ENCODE data around the gene SLC27A3.
"Not testable (repeated sequence)": the region's sequence is repeated elsewhere in the genome, so short reads cannot be mapped to it uniquely, and the experiment has no call there.

The SLC27A3 gene

DNA sequence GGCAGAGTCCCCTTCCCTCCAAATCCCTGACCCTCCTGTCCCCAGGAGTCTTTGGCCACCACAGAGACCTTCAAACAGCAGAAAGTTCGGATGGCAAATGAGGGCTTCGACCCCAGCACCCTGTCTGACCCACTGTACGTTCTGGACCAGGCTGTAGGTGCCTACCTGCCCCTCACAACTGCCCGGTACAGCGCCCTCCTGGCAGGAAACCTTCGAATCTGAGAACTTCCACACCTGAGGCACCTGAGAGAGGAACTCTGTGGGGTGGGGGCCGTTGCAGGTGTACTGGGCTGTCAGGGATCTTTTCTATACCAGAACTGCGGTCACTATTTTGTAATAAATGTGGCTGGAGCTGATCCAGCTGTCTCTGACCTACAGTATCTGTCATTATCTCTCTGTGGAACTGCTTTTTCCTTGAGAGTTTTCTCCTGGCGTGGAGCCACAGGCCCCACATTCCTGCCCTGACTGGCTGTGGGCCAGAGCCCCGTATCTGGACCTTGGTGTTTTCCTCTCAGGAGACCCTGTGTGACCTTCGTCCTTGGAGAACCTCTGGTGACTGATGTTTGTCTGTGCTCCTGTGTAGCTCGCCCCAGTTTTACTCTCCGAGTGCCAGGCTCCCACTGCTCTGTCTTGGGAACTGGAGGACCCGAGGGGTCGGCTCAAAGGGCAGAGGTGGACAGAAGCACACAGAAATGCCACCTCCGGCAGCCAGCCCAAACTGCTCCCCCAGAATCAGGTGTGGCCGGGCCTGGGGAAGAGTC, 4.8 kb downstream of the SLC27A3 start:
- no peak for DNase-seq (ENCODE audit: low read depth, low spot score)

DNA sequence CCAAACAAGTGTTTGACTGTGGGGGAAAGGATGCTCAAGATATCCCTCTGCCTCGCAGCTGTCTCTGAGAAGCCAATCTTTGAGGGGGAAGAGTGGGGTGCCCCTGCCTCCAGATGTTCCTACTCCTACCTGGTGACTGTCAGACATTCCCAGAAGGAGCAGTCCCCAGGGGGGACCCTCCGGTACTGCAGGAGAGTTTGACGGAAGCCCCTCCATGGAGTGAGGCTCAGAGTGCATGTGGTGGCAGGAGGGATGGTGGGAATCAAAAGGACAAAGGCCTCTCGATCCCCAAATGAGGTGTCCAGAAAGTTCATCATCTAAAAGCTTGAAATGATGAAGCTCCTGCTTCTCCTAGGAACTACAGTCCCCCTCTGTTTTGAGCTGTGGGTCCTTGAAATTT, 5.3 kb downstream of the SLC27A3 start:
- no peak for DNase-seq (ENCODE audit: low read depth, low spot score)

DNA sequence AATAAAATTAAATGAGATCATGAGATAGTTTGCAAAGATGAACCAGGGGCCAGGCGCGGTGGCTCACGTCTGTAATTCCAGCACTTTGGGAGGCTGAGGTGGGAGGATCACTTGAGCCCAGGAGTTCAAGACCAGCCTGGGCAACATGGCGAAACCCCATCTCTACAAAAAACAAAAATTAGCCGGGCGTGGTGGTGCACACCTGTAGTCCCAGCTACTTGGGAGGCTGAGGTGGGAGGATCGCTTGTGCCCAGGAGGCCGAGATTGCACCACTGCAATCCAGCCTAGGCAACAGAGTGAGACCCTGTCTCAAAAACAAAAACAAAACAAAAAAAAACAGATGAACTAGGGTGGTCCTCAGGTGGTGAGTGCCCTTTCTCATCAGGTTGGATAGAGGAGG, 7.4 kb downstream of the SLC27A3 start:
- not testable (repeated sequence) for DNase-seq (ENCODE audit: low read depth, low spot score)

DNA sequence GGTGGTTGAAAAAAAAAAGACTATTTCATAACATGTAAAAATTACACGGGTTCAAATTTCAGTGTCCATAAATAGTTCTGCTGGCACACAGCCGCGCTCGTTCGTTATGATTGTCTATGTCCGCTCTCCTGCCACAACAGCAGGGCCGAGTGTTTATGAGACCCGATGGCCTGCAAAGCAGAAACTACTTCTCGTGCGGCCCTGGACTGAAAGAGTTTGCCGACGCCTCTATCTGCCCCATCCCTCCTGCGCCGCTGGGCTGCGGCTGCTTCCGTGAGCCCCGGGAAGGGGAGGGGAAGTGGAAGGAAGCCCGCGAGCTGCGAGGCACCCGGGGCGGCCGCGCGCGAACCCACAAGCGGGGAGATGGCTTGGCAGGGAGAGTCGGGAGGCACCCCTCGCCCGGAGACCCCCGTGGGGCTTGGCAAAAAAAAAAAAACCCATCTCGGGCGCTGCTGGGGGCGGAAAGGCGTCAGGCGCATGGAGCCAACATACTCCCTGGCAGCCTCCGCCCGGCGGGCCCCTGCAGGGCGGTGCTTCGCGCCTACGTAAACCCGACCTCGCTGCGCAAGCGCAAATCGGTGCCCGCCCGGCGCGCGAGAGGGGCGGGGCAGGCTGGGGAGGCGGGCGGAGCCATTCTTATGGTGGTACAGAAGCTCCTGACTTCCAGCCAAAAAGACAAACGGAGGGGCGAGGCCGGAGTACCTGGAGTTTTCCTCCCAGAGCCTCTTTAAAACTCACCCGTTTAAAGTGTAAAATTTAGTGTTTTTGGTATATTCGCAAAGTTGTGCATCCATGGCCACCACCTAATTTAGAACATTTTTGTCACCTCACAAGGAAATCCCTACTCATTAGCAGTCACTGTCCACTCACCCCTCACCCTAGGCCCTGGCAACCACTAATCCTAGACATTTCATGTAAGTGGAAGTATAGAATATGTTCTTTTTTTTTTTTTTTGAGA, 8.3 kb downstream of the SLC27A3 start:
- peak; percentile 96 for DNase-seq (ENCODE audit: low read depth, low spot score)

DNA sequence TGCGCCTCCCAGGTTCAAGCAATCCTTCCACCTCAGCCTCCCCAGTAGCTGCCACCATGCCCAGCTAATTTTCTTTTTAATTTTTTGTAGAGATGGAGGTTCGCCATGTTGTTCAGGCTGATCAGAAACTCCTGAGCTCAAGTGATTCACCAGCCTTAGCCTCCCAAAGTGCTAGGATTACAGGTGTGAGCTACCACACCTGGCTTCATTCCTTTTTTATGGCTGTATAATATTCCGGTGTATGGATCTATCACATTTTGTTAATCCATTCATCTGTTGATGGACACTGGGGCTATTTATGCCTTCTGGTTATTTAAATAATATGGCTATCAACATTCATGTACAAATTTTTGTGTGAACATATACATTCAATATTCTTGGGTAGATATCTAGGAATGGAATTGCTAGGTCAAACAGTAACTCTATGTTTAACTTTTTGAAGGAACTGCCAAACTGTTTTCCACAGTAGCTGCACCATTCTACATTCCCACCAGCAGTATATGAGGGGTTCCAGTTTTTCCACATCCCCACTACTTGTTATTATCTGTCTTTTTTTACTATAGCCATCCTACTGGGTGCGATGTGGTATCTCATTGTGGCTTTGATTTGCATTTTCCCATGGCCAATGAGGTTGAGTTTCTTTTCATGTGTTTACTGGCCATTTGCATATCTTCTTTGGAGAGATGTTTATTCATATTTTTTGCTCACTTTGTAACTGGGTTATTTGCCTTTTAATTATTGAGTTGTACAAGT, 11.0 kb downstream of the SLC27A3 start:
- no peak for DNase-seq (ENCODE audit: low read depth, low spot score)

DNA sequence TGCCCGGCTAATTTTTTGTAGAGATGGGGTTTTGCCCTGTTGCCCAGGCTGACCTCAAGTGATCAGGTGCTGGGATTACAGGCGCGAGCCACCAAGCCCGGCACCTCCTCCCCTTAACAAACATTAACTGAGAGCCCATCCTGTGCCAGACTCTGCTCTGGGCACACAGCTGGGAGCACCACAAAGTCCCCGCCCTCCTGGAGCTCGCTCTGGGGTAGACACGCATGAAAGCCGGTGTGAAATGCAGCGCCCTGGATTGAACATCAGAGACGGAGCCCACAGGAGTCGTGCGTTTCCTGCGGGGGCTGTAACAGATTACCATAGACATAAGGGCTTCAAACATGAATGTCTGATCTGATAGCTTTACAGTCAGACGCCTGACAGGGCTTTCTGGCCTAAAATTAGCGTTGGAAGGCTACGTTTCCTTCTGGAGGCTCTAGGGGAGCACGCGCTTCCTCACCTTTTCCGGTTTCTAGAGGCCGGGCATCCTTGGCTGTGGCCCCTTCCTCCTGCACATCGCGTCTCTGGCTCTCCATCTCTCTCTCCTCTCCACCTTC, 14.3 kb downstream of the SLC27A3 start:
- no peak for DNase-seq (ENCODE audit: low read depth, low spot score)

DNA sequence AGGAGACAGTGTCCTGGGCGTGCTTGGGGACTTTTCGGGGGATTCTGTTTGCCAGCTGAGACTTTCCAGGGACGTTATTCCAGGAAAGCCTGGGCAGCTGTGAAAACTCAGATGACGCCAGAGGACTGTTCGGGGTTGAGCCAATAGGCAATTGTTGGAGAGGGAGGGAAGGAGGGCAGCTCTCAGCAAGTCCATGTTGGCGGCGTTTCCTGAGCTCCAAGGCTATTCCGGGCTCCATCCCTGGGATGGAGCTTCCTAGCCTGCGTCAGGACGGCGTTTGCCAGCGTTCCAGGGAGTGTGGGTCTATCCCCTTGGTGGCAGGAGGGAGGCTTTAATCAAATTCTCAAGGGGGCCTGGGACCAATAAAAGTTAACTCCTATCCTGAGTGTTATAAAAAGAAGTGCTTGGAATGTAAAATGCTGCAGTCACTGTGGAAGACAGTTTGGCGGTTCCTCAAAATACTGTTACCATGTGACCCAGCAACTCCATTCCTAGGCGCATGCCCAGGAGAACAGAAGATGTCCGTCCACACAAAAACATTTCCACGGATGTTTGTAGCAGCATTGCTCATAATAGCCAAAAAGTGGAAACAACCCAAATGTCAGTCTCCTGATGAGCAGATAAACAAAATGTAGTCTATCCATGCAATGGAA, 15.2 kb downstream of the SLC27A3 start:
- DNase-seq (ENCODE audit: low read depth, low spot score), result no peak

DNA sequence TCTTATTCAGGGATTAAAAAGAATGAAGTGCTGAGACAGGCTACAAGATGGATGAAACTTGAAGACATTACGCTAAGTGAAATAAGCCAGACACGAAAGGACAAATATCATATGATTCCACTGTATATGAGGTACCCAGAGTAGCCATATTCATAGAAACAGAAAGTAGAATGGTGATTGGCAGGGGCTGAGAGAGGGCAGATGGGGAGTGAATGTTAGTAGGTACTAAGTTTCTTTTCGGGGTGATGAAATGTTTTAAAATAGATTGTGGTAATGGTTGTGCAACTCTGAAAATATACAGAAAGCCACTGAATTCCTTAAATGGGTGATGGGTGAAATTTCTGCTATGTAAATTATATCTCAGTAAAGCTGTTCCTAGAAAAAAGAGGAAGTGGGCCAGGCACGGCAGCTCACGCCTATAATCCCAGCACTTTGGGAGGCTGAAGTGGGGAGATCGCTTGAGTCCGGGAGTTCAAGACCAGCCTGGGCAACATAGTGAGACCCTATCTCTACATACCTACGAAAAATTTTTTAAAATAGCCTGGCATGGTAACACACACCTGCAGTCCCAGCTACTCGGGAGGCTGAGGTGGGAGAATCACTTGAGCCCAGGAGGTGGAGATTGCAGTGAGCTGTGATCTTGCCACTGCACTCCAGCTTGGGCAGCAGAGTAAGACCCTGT, 15.9 kb downstream of the SLC27A3 start:
- DNase-seq (ENCODE audit: low read depth, low spot score), result no peak

DNA sequence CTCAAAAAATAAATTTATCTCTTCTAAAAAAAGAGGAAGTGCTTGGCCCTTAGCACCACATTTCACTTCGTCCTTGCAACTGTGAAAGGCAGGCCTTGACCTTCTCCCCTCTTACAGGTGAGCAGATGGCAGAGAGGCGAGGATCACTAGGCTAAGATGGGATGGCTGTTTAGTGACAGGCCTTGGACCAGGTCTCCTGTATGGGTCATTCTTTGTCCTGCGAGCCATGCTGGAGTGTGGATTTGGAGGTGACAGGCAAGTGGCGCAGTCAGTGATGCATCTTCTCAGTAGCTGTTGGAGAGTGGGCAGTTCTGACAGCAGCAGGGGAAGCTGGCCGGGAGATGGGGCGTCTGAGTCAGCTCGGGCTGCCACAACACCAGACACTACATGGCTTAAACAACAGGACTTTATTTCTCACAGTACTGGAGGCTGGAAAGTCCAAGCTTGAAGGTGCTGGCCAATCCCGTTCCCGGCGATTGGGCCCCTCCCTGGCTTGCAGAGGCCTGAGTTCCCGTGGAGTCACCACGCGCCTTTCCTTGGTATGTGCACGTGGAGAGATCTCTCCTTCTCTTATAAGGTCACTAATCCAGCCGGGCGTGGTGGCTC, 16.5 kb downstream of the SLC27A3 start:
- peak; percentile 73 for DNase-seq (ENCODE audit: low read depth, low spot score)

DNA sequence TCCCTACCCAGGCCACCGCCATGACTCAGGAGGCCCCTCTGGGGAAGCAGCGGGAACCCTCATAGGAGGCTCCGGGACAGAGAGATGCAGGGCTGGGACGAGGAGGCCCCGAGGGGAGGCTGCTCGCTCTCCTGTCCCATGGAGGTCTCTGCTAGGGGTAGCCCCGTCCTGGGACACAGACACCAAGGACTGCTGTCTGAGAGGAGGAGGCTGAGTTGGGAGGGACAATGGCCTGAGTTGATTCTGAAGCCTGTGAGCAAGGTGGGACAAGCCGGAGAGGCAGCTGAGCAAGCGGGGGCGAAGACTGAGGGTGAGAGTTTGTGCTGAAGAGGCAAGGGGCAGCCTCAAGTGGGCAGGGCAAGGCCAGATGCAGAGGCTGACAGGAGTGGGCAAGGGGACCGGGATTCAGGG, 17.4 kb downstream of the SLC27A3 start:
- no peak for DNase-seq (ENCODE audit: low read depth, low spot score)

DNA sequence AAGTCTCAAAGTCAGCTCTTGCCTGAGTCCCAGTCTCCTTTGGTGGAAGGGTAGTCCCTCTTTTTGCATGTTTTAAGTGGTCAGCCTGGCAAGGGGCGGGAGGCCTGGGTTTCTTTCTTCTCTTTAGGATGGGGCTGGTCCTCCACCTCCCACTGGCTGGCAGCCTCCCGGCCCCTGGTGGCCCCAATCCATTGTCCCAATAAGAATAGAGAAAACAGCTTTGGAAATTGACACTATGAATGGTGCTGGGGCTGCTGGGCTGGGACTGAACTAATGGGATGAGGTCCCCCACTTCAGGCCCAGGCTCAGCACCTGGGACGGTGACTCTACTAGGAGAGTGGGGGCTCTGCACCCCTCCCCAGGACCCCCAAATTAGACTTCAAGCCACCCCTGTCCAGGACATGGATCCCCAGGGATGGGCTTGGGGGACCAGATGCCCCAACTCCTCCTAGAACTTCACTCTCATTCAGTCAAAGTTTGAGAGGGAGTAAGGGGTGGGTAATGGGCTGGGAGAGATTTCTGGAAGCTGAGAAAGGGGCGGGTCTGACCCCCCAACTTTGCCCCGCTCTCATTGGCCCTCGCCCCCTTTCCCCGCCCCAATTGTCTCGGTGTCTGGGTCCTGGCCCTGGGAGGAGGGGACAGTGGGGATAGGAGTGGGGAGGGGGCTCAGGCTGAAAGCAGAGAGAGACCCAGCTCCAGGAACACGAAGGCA, 18.2 kb downstream of the SLC27A3 start:
- no peak for DNase-seq (ENCODE audit: low read depth, low spot score)

DNA sequence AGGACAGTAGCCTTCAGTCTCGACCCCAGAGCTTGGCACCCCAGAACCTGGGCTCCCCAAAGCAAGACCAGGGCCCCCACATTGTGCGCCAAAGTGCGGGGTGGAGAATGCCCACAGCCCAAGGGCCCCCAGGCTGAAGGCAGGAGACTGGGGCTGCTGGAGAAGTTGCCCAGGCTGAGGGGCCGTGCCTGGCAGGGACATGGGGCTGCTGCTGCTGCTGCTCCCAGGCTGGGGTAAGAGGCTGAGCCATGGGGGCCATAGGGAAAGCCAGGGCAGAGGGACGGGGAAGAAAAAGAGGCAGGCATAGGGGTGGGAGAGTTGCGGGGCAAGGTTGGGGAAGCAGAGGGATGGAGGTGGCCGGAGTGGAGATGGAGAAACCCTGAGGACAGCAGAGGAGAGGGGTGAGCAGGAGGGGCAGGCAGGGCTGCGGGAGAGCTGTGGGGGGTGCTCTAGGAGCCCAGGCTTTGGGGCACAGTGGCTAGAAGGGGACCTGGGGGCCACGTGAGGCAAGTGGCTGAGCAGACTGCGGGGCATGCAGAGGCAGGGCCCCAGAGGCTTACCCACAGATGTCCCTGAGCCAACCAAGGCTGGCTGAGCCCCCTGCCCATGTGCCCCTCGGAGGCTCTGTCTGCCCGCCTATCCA, 18.9 kb downstream of the SLC27A3 start:
- DNase-seq (ENCODE audit: low read depth, low spot score), result no peak

DNA sequence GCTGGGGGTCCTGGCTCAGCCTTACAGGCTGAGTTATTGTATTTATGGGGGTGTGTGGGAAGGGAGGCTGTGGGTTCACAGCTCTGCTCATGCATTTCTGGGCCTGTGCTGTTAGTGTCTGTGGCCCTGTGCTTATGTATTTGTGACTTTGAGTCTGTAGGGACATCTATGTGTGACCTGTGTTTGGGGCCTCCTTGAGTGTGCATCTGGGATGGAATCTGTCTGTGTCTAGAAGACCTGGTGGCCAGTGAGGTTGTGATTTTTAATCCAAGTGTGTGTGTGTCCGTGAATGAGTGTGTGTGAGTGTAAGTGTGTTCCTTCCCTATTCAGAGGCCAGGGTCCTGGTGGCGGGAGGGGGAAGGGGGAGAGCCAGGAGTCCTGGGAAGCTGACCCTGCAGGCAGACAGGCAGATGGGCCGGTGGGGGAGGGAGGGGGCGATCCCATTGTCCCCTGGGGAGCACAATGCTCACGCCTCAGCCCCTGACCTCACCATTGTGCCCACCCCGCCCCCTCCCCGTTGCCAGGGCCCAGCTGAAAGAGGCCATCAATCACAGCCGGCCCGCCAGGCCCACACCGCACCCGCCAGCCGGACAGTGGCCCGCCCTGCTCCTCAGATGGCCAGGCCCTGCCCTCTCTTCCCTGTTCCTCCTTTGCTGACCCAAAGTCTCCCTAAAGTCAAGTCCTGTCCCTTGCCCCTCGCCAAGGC, 19.6 kb downstream of the SLC27A3 start:
- peak; percentile 78 for DNase-seq (ENCODE audit: low read depth, low spot score)

DNA sequence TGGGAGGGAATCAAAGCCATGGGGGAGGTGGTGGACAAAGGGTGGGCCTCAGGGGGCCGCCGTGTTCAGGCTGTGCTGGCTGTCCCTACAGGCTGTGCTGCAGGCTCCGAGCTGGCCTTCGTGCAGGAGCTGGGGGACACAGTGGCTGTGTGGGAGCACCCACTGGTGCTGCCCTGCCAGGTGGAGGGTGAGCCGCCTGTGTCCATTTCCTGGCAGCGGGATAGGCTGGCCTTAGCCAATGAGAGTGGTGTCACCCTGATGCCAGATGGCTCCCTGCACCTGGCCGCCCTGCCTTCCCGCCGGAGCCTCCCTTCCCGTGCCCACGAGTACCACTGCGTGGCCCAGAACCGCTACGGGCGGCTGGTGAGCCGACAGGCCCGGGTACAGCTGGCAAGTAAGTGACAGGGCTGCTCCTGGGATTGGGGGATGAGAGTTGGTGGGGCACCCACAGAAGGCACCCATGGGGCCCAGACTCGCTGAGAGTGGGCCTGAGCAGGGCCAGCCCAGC, 20.2 kb downstream of the SLC27A3 start:
- no peak for DNase-seq (ENCODE audit: low read depth, low spot score)

DNA sequence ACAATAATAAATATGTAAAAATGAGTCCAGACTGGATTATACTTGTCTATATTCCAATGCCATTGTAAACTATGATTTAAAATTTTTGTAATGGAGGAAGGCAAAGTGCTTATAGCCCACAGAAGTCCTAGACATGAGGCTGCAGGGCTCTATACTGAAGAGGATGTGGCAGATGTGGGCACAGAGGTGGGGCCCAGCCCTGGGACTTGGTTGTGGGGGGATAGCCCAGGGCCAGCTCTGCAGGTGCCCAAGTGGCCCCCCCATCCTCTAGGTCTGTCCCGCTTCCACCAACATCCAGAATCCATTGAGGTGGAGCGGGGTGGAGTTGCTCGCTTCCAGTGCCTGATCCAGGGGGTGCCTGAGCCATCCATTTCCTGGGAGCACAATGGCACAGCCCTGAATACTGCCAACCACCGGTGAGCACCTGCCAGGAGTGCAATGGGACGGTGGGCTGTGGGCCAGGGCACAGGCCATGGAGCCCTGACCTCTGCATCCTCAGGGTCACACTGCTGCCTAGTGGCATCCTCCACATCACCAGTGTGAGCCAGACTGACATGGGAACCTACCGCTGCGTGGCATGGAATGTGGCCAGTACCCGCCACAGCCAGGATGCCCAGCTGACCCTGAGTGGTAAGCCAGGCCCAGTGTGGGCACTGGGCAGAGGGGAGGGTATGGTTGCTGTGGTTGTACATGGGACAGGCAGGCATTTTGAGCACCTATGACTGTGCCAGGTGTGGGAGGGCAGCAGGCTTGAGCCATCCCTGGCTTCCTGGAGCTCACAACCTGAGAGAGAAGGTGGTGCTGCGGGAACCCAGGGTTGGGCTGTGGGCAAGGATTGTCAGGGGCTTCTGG, 21.0 kb downstream of the SLC27A3 start:
- DNase-seq (ENCODE audit: low read depth, low spot score), result no peak

DNA sequence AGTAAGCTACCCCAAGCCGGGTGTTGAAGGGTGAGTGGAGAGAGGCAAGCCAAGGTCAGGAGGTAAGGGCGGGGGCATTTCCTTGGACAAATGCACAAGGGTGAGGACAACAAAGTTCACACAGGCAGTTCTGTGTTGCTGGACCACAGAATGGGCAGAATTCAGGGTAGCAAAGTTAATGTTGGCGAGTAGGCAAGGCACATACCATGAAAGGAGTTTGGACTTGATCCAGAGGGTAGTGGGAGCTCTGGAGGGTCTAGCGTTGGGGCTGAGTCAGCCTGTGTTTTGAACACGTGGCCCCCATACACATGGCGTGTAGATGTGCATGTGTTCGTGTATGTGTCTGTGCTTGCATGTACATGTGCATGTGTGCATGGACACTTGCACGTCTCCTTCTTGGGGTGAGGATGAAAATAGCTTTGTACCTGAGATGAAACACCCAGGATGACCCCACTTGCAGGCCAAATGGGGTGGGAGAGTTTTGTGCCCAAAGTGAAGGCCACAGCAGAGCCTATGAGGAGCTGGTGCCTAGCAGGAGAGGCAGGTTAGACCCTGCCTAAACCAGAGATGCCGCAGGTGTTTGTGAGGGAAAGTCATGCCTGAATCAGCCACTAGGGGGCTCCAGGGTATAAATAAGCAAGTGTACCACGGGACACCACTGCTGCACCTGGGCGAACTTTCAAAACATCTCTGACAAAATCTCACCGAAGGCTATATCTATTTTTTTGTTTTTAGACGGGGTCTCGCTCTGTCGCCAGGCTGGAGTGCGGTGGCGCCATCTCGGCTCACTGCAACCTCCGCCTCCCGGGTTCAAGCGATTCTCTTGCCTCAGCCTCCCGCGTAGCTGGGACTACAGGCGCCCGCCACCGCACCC, 21.8 kb downstream of the SLC27A3 start:
- peak; percentile 87 for DNase-seq (ENCODE audit: low read depth, low spot score)
